Uterus (tissue), 4 donors: ENCODE results near the gene AIG1. TPM values are rescaled to one million over a fixed set of nuclear protein-coding genes. Genes with fewer than 3 reads are reported as not detected.
"Not testable (repeated sequence)": the region's sequence is repeated elsewhere in the genome, so short reads cannot be mapped to it uniquely, and the experiment has no call there.

Experiments
- DNase-seq, 2 donors: peaks; one replicate each; pipeline ENCODE4 v3.0.0-alpha.2; 2019 to 2020
- H3K27ac ChIP-seq, 2 donors: fragments of 200-600 bp; sonication (generic); 1 replicate in 1 of 2; 2 replicates in 1 of 2; pipeline ENCODE4 v1.5.1; 2016 to 2018
- H3K27me3 ChIP-seq, 2 donors: fragments of 200-600 bp; sonication (generic); one replicate each; pipeline ENCODE4 v1.5.1; 2018 to 2019; ENCODE audit warnings: control low read depth in 1 of 2
- H3K36me3 ChIP-seq, 2 donors: fragments of 200-600 bp; sonication (generic); one replicate each; pipeline ENCODE4 v1.5.1; 2019; ENCODE audit warnings: control low read depth in 1 of 2
- H3K4me1 ChIP-seq, 2 donors: fragments of 200-600 bp; sonication (generic); one replicate each; pipeline ENCODE4 v1.5.1; 2018 to 2019; ENCODE audit warnings: control low read depth in 1 of 2
- H3K4me3 ChIP-seq, 2 donors: fragments of 200-600 bp; sonication (generic); 1 replicate in 1 of 2; 2 replicates in 1 of 2; pipeline ENCODE4 v1.5.1; 2018 to 2019; ENCODE audit warnings: mild to moderate bottlenecking in 1 of 2
- H3K9me3 ChIP-seq, 2 donors: fragments of 200-600 bp; sonication (generic); one replicate each; pipeline ENCODE4 v1.5.1; 2019; ENCODE audit warnings: control low read depth in 1 of 2
- CTCF ChIP-seq, 4 experiments: fragments of 200-600 bp in 2 of 4; fragments of 450-650 bp in 2 of 4; sonication (generic) in 2 of 4; IDR thresholded peaks; one replicate each; pipeline ENCODE4 v1.5.1; 2016 to 2019; ENCODE audit warnings: antibody characterized with exemption in 4 of 4, mild to moderate bottlenecking in 2 of 4, moderate library complexity in 1 of 4
- POLR2A ChIP-seq, 2 donors: fragments of 450-650 bp; IDR thresholded peaks; one replicate each; pipeline ENCODE4 v1.6.1; 2016; ENCODE audit warnings: antibody characterized with exemption in 2 of 2, mild to moderate bottlenecking in 1 of 2, moderate library complexity in 1 of 2
- intact Hi-C: fragments of 100-400 bp; cut with DNase I; formaldehyde crosslinking; loops from one replicate; pipeline ENCODE4 v1.15.1; 2023; ENCODE audit warnings: low total_unique reads
- total RNA-seq, 4 donors: library from RNA; depleted of rRNA in 3 of 4; stranded (reverse); fragments of >200 nt in 3 of 4; gene quantifications; one replicate each; pipeline versions ENCODE4 v1.1.0 to v1.2.4, GENCODE V29; 2014 to 2023
- donor health status: DM: yes; HTN: yes; CAD: no.

The AIG1 gene, protein sequence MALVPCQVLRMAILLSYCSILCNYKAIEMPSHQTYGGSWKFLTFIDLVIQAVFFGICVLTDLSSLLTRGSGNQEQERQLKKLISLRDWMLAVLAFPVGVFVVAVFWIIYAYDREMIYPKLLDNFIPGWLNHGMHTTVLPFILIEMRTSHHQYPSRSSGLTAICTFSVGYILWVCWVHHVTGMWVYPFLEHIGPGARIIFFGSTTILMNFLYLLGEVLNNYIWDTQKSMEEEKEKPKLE
- 10 to 100 TPM in 3 of 4 donors, 1 to 10 TPM in 1; 6.9 to 36.6 (median 27.8) TPM for total RNA-seq

- H3K27me3 ChIP-seq: no peaks in the 10 kb centered on the region
- peak within 1 kb of the TSS; percentile 86 to 93 for H3K4me3 ChIP-seq
- TF ChIP-seq CTCF (IDR thresholded peaks at IDR 0.05): no peak
- TF ChIP-seq POLR2A (IDR thresholded peaks at IDR 0.05): no peak
- intact Hi-C loops: no loop called here
- peaks cover 0 to 4% of the 10 kb centered on the region in 2 donors for H3K4me1 ChIP-seq
- H3K36me3 ChIP-seq: no peaks in the 10 kb centered on the region
- H3K9me3 ChIP-seq: no peaks in the 10 kb centered on the region
- DNase-seq: peak; percentile 61 to 65
- H3K27ac ChIP-seq: peak within 1 kb of the TSS; percentile 80 to 91
Observed at GRCh38 chr6:143060806-143061596, at the start of gene AIG1. TSS of gene AIG1 (plus strand) at chr6:143060889. CDS start at chr6:143060926, 37 bp downstream.

DNA sequence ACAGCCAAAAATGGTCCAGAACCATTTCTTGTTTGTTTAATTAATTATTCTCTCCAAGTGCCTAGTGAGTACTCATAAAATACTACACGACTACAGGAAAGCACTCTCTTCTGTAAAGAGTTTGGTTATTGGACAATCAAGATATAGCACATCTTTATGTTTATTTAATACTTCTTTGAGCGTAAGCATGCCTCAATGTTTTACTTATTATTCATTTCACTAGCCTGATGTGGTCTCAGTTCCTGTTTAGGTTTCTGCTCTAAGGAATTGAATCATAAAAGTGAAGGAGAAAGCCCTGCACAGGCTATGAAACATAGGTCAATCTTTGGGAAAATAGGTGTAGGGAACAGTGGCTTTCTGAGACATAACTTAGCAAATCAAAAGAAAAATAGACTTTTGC lies 45.9 kb upstream of the AIG1 start:
- H3K36me3 ChIP-seq: no peaks in the 10 kb centered on the region
- intact Hi-C loops: no loop called here
- no peaks in the 10 kb centered on the region for H3K27me3 ChIP-seq
- H3K4me1 ChIP-seq: no peaks in the 10 kb centered on the region
- no peak overlapping the region for H3K27ac ChIP-seq
- no peak for DNase-seq
- TF ChIP-seq POLR2A (IDR thresholded peaks at IDR 0.05) (no peak), CTCF (IDR thresholded peaks at IDR 0.05) (no peak)
- H3K4me3 ChIP-seq: no peak overlapping the region
- no peaks in the 10 kb centered on the region for H3K9me3 ChIP-seq

DNA sequence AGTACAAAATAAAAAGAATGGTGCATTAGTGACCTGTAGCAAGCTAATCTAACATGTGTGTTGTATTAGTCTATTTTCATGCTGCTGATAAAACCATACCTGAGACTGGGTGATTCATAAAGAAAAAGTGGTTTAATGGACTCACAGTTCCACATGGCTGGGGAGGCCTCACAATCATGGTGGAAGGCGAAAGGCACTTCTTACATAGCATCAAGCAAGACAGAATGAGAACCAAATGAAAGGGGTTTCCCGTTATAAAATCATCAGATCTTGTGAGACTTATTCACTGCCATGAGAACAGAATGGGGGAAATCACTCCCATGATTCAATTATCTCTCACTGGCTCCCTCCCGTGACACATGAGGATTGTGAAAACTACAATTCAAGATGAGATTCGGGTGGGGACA lies 45.4 kb upstream of the AIG1 start:
- DNase-seq: no peak
- Histone ChIP-seq H3K9me3 (no peaks in the 10 kb centered on the region), H3K4me3 (no peak overlapping the region), H3K27me3 (no peaks in the 10 kb centered on the region), H3K27ac (no peak overlapping the region), H3K36me3 (no peaks in the 10 kb centered on the region), H3K4me1 (no peaks in the 10 kb centered on the region)
- intact Hi-C loops: no loop called here
- TF ChIP-seq CTCF (IDR thresholded peaks at IDR 0.05): no peak
- no peak for TF ChIP-seq POLR2A (IDR thresholded peaks at IDR 0.05)

GRCh38 chr6:143018955-143019354 lies 41.7 kb upstream of the AIG1 start:
- Histone ChIP-seq H3K4me1 (no peaks in the 10 kb centered on the region), H3K27ac (no peak overlapping the region), H3K36me3 (no peaks in the 10 kb centered on the region), H3K27me3 (no peaks in the 10 kb centered on the region), H3K4me3 (no peak overlapping the region), H3K9me3 (no peaks in the 10 kb centered on the region)
- intact Hi-C loops: no loop called here
- DNase-seq: no peak
- TF ChIP-seq POLR2A (IDR thresholded peaks at IDR 0.05) (no peak), CTCF (IDR thresholded peaks at IDR 0.05) (no peak)

- DNase-seq, H3K27ac ChIP-seq, H3K27me3 ChIP-seq, intact Hi-C loops, H3K9me3 ChIP-seq, H3K4me3 ChIP-seq, H3K36me3 ChIP-seq, H3K4me1 ChIP-seq: not testable (repeated sequence)
Observed at GRCh38 chr6:143020862-143021261, 39.8 kb upstream of the AIG1 start.
